Measurements from ENCODE around the gene SLC24A4. TPM values are rescaled to one million over a fixed set of nuclear protein-coding genes. Genes with fewer than 3 reads are reported as not detected.
A peak's percentile ranks its signal among the peaks of the same experiment; 100 is the strongest.

SLC24A4 gene
- total RNA-seq, 1 experiment from 2014 or later: not detected

- Histone ChIP-seq H3K9me2 (replicated peaks; ENCODE audit: low read length) (no peaks in the 10 kb centered on the region), H3K27me3 (ENCODE audit: low read length) (no peaks in the 10 kb centered on the region), H3K79me2 (ENCODE audit: low read length) (no peaks in the 10 kb centered on the region), H3K36me3 (ENCODE audit: low read depth, low read length) (no peaks in the 10 kb centered on the region), H3K4me2 (ENCODE audit: low read length) (no peak overlapping the region), H3F3A (ENCODE audit: low read length, unreplicated experiment) (no peaks in the 10 kb centered on the region), H3K27ac (ENCODE audit: low read length) (no peak overlapping the region), H3K4me3 (ENCODE audit: low read length) (no peak overlapping the region), H3K4me1 (ENCODE audit: insufficient read depth, low read length) (no peaks in the 10 kb centered on the region), H3K9me3 (ENCODE audit: low read length) (no peaks in the 10 kb centered on the region), H3K9ac (ENCODE audit: low read length) (no peak overlapping the region), H4K20me1 (ENCODE audit: low read length) (no peaks in the 10 kb centered on the region), H2AFZ (ENCODE audit: low read length) (no peak overlapping the region)
- POLR2A ChIA-PET (ENCODE audit: unreplicated experiment): no interaction called here
- CTCF ChIA-PET: no interaction called here
- intact Hi-C loops (cut with micrococcal nuclease): loop anchor here (5.0 kb wide), 2 partner anchors 308 to 323 kb away; no protein-coding TSS in a partner anchor
- ATAC-seq (no peak), DNase-seq (no peak)
- BruUV-seq (replicated peaks): no TSS peak
- TF ChIP-seq EZH2 (IDR thresholded peaks at IDR 0.05; ENCODE audit: low read length, unreplicated experiment) (no peak), EZH2phosphoT487 (IDR thresholded peaks at IDR 0.05; ENCODE audit: borderline replicate concordance, low read length) (no peak), CTCF (conservative IDR thresholded peaks at IDR 0.05; ENCODE audit: low read depth, low read length) (no peak)
Measured at GRCh38 chr14:92459950-92460421, 137.0 kb downstream of the SLC24A4 start.

GRCh38 chr14:92460541-92460915 lies 137.6 kb downstream of the SLC24A4 start:
- Histone ChIP-seq H3K9me3 (ENCODE audit: low read length) (no peaks in the 10 kb centered on the region), H3K79me2 (ENCODE audit: low read length) (no peaks in the 10 kb centered on the region), H3K4me1 (ENCODE audit: insufficient read depth, low read length) (no peaks in the 10 kb centered on the region), H4K20me1 (ENCODE audit: low read length) (no peaks in the 10 kb centered on the region), H3K9me2 (replicated peaks; ENCODE audit: low read length) (no peaks in the 10 kb centered on the region), H2AFZ (ENCODE audit: low read length) (no peak overlapping the region), H3K27ac (ENCODE audit: low read length) (no peak overlapping the region), H3K9ac (ENCODE audit: low read length) (no peak overlapping the region), H3K36me3 (ENCODE audit: low read depth, low read length) (no peaks in the 10 kb centered on the region), H3F3A (ENCODE audit: low read length, unreplicated experiment) (no peaks in the 10 kb centered on the region), H3K4me2 (ENCODE audit: low read length) (no peak overlapping the region), H3K4me3 (ENCODE audit: low read length) (no peak overlapping the region), H3K27me3 (ENCODE audit: low read length) (no peaks in the 10 kb centered on the region)
- no peak for ATAC-seq
- BruUV-seq (replicated peaks): no TSS peak
- intact Hi-C loops (cut with micrococcal nuclease): no loop called here
- ChIA-PET CTCF (no interaction called here), POLR2A (ENCODE audit: unreplicated experiment) (no interaction called here)
- TF ChIP-seq CTCF (conservative IDR thresholded peaks at IDR 0.05; ENCODE audit: low read depth, low read length): no peak
- TF ChIP-seq EZH2 (IDR thresholded peaks at IDR 0.05; ENCODE audit: low read length, unreplicated experiment): no peak
- TF ChIP-seq EZH2phosphoT487 (IDR thresholded peaks at IDR 0.05; ENCODE audit: borderline replicate concordance, low read length): no peak
- DNase-seq: no peak

GRCh38 chr14:92460916-92461579 lies 138.1 kb downstream of the SLC24A4 start:
- CTCF ChIA-PET: interaction anchor here (0.5 kb wide), 1 partner anchor 306 kb away, joined by 12 read pairs; no protein-coding TSS in a partner anchor
- Histone ChIP-seq H3K36me3 (ENCODE audit: low read depth, low read length) (no peaks in the 10 kb centered on the region), H3K27ac (ENCODE audit: low read length) (no peak overlapping the region), H3K9ac (ENCODE audit: low read length) (no peak overlapping the region), H3K4me3 (ENCODE audit: low read length) (no peak overlapping the region), H3K9me3 (ENCODE audit: low read length) (no peaks in the 10 kb centered on the region), H3K9me2 (replicated peaks; ENCODE audit: low read length) (no peaks in the 10 kb centered on the region), H3K4me2 (ENCODE audit: low read length) (no peak overlapping the region), H3K79me2 (ENCODE audit: low read length) (no peaks in the 10 kb centered on the region), H4K20me1 (ENCODE audit: low read length) (no peaks in the 10 kb centered on the region), H3F3A (ENCODE audit: low read length, unreplicated experiment) (no peaks in the 10 kb centered on the region), H3K4me1 (ENCODE audit: insufficient read depth, low read length) (no peaks in the 10 kb centered on the region), H3K27me3 (ENCODE audit: low read length) (no peaks in the 10 kb centered on the region), H2AFZ (ENCODE audit: low read length) (peak overlapping the region; percentile 55)
- DNase-seq (peak; percentile 17), ATAC-seq (peak; percentile 59)
- no peak for TF ChIP-seq EZH2phosphoT487 (IDR thresholded peaks at IDR 0.05; ENCODE audit: borderline replicate concordance, low read length)
- no peak for TF ChIP-seq CTCF (conservative IDR thresholded peaks at IDR 0.05; ENCODE audit: low read depth, low read length)
- TF ChIP-seq EZH2 (IDR thresholded peaks at IDR 0.05; ENCODE audit: low read length, unreplicated experiment): no peak
- intact Hi-C loops (cut with micrococcal nuclease): no loop called here
- BruUV-seq (replicated peaks): no TSS peak
- POLR2A ChIA-PET (ENCODE audit: unreplicated experiment): no interaction called here
